HEK293 (cell line): ENCODE measurements around the gene CACNA2D4.

Experiments used
- KLF10 ChIP-seq: fragments of 450-650 bp; IDR thresholded peaks from 2 replicates; pipeline ENCODE4 v1.5.1; 2018; ENCODE audit warnings: missing biosample characterization, mild to moderate bottlenecking, missing genetic modification characterization
- YY2 ChIP-seq: fragments of 450-650 bp; formaldehyde crosslinking; IDR thresholded peaks from 2 replicates; pipeline ENCODE4 v1.5.1; 2016; ENCODE audit warnings: missing biosample characterization, missing genetic modification characterization
- ZBTB7A ChIP-seq: fragments of 450-650 bp; formaldehyde crosslinking; IDR thresholded peaks from 2 replicates; pipeline ENCODE4 v1.5.1; 2016; ENCODE audit warnings: low read depth, missing biosample characterization, missing genetic modification characterization
- ZNF121 ChIP-seq: fragments of 450-650 bp; formaldehyde crosslinking; IDR thresholded peaks from 2 replicates; pipeline ENCODE4 v1.5.1; 2016; ENCODE audit warnings: missing biosample characterization, missing genetic modification characterization
- ZNF140 ChIP-seq: fragments of 450-650 bp; formaldehyde crosslinking; IDR thresholded peaks from 2 replicates; pipeline ENCODE4 v1.5.1; 2016; ENCODE audit warnings: missing biosample characterization, missing genetic modification characterization
- ZNF146 ChIP-seq: fragments of 450-650 bp; formaldehyde crosslinking; IDR thresholded peaks from 2 replicates; pipeline ENCODE4 v1.5.1; 2016; ENCODE audit warnings: missing biosample characterization, missing genetic modification characterization
- ZNF335 ChIP-seq: fragments of 450-650 bp; formaldehyde crosslinking; conservative IDR thresholded peaks from 2 replicates; pipeline ENCODE4 v1.5.1; 2016; ENCODE audit warnings: missing biosample characterization, missing genetic modification characterization
- ZNF423 ChIP-seq: fragments of 450-650 bp; formaldehyde crosslinking; IDR thresholded peaks from 2 replicates; pipeline ENCODE4 v1.5.1; 2016; ENCODE audit warnings: missing biosample characterization, missing genetic modification characterization
- ZNF501 ChIP-seq: fragments of 450-650 bp; formaldehyde crosslinking; IDR thresholded peaks from 2 replicates; pipeline ENCODE4 v1.5.1; 2016; ENCODE audit warnings: missing biosample characterization, missing genetic modification characterization
- TF ChIP-seq, protein P1 (sequence below): fragments of 450-650 bp; formaldehyde crosslinking; IDR thresholded peaks from 2 replicates; pipeline ENCODE4 v1.5.1; 2016; ENCODE audit warnings: missing biosample characterization, missing genetic modification characterization
- TF ChIP-seq, protein P2 (sequence below): fragments of 450-650 bp; formaldehyde crosslinking; IDR thresholded peaks from 2 replicates; pipeline ENCODE4 v1.5.1; 2016; ENCODE audit warnings: missing biosample characterization, missing genetic modification characterization
- TF ChIP-seq, protein P3 (sequence below): fragments of 450-650 bp; formaldehyde crosslinking; IDR thresholded peaks from 2 replicates; pipeline ENCODE4 v1.5.1; 2016; ENCODE audit warnings: missing biosample characterization, missing genetic modification characterization, borderline replicate concordance
- TF ChIP-seq, protein P4 (sequence below): fragments of 450-650 bp; formaldehyde crosslinking; IDR thresholded peaks from 2 replicates; pipeline ENCODE4 v1.5.1; 2016; ENCODE audit warnings: missing biosample characterization, missing genetic modification characterization
- TF ChIP-seq, protein P5 (sequence below): fragments of 450-650 bp; formaldehyde crosslinking; IDR thresholded peaks from 2 replicates; pipeline ENCODE4 v1.5.1; 2016; ENCODE audit warnings: missing biosample characterization, missing genetic modification characterization

DNA sequence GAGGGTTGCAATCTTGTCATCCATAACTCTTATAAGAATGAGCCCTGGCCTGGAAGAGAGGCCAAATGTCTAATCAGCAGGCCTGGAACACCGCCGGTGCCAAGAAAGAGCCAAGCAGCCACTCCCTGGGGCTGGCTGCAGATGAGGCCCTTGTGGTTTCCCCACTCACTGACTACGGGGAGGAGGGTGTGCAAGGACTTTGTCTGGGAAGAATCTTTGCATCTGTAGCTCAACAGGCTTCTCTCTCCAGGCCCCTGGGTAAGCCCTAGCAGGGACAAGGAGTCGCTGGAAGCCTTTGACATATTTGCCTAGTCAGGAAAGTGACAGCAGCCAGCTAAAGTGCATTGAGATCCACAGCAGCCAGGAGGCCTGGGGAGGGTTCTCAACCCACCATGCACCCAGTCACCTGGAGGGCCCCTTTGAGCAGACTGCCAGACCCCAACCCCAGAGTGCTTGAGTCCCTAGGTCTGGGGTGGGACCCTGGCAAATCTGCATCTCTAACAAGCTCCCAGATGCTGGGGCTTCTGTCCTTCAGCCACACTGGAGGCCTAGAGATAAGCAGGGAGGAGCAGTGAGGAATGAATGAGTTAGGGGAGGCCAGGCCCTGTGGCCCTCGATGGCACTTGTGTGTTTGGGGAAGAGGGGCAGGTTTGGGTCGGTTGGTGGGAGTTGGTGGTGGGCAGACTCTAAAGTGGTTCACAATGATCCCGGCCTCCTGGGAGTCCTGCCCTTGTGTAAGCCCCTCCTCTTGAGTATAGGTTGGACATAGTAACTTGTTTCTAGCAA lies 112.0 kb downstream of the CACNA2D4 start:
- TF ChIP-seq ZBTB7A (tag by site-specific recombination) (no peak), ZNF335 (tag by site-specific recombination) (no peak), ZNF423 (tag by site-specific recombination) (no peak), YY2 (tag by site-specific recombination) (no peak), ZNF501 (tag by site-specific recombination) (no peak), ZNF146 (tag by site-specific recombination) (no peak), KLF10 (tag by site-specific recombination) (no peak), ZNF140 (no peak), ZNF121 (no peak)
- TF ChIP-seq, protein P1, sequence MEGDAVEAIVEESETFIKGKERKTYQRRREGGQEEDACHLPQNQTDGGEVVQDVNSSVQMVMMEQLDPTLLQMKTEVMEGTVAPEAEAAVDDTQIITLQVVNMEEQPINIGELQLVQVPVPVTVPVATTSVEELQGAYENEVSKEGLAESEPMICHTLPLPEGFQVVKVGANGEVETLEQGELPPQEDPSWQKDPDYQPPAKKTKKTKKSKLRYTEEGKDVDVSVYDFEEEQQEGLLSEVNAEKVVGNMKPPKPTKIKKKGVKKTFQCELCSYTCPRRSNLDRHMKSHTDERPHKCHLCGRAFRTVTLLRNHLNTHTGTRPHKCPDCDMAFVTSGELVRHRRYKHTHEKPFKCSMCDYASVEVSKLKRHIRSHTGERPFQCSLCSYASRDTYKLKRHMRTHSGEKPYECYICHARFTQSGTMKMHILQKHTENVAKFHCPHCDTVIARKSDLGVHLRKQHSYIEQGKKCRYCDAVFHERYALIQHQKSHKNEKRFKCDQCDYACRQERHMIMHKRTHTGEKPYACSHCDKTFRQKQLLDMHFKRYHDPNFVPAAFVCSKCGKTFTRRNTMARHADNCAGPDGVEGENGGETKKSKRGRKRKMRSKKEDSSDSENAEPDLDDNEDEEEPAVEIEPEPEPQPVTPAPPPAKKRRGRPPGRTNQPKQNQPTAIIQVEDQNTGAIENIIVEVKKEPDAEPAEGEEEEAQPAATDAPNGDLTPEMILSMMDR (tag by site-specific recombination) = no peak
- TF ChIP-seq, protein P2, sequence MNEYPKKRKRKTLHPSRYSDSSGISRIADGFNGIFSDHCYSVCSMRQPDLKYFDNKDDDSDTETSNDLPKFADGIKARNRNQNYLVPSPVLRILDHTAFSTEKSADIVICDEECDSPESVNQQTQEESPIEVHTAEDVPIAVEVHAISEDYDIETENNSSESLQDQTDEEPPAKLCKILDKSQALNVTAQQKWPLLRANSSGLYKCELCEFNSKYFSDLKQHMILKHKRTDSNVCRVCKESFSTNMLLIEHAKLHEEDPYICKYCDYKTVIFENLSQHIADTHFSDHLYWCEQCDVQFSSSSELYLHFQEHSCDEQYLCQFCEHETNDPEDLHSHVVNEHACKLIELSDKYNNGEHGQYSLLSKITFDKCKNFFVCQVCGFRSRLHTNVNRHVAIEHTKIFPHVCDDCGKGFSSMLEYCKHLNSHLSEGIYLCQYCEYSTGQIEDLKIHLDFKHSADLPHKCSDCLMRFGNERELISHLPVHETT = no peak
- TF ChIP-seq, protein P3, sequence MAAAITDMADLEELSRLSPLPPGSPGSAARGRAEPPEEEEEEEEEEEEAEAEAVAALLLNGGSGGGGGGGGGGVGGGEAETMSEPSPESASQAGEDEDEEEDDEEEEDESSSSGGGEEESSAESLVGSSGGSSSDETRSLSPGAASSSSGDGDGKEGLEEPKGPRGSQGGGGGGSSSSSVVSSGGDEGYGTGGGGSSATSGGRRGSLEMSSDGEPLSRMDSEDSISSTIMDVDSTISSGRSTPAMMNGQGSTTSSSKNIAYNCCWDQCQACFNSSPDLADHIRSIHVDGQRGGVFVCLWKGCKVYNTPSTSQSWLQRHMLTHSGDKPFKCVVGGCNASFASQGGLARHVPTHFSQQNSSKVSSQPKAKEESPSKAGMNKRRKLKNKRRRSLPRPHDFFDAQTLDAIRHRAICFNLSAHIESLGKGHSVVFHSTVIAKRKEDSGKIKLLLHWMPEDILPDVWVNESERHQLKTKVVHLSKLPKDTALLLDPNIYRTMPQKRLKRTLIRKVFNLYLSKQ = no peak
- TF ChIP-seq, protein P4, sequence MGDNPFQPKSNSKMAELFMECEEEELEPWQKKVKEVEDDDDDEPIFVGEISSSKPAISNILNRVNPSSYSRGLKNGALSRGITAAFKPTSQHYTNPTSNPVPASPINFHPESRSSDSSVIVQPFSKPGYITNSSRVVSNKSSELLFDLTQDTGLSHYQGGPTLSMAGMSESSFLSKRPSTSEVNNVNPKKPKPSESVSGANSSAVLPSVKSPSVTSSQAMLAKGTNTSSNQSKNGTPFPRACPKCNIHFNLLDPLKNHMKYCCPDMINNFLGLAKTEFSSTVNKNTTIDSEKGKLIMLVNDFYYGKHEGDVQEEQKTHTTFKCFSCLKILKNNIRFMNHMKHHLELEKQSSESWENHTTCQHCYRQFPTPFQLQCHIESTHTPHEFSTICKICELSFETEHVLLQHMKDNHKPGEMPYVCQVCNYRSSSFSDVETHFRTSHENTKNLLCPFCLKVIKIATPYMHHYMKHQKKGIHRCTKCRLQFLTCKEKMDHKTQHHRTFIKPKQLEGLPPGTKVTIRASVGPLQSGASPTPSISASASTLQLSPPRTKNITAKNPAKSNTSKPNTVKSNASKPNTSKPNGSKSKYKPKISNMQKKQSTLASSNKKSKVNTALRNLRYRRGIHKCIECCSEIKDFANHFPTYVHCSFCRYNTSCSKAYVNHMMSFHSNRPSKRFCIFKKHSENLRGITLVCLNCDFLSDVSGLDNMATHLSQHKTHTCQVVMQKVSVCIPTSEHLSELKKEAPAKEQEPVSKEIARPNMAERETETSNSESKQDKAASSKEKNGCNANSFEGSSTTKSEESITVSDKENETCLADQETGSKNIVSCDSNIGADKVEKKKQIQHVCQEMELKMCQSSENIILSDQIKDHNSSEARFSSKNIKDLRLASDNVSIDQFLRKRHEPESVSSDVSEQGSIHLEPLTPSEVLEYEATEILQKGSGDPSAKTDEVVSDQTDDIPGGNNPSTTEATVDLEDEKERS (tag by site-specific recombination) = no peak
- TF ChIP-seq, protein P5, sequence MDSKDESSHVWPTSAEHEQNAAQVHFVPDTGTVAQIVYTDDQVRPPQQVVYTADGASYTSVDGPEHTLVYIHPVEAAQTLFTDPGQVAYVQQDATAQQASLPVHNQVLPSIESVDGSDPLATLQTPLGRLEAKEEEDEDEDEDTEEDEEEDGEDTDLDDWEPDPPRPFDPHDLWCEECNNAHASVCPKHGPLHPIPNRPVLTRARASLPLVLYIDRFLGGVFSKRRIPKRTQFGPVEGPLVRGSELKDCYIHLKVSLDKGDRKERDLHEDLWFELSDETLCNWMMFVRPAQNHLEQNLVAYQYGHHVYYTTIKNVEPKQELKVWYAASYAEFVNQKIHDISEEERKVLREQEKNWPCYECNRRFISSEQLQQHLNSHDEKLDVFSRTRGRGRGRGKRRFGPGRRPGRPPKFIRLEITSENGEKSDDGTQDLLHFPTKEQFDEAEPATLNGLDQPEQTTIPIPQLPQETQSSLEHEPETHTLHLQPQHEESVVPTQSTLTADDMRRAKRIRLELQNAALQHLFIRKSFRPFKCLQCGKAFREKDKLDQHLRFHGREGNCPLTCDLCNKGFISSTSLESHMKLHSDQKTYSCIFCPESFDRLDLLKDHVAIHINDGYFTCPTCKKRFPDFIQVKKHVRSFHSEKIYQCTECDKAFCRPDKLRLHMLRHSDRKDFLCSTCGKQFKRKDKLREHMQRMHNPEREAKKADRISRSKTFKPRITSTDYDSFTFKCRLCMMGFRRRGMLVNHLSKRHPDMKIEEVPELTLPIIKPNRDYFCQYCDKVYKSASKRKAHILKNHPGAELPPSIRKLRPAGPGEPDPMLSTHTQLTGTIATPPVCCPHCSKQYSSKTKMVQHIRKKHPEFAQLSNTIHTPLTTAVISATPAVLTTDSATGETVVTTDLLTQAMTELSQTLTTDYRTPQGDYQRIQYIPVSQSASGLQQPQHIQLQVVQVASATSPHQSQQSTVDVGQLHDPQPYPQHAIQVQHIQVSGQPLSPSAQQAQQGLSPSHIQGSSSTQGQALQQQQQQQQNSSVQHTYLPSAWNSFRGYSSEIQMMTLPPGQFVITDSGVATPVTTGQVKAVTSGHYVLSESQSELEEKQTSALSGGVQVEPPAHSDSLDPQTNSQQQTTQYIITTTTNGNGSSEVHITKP = no peak
